Measurements from ENCODE around the gene TRUB2. TPM values are rescaled to one million over a fixed set of nuclear protein-coding genes. Genes with fewer than 3 reads are reported as not detected.

The TRUB2 gene
- total RNA-seq, 1 experiment from 2014 or later = 33.2 TPM

DNA sequence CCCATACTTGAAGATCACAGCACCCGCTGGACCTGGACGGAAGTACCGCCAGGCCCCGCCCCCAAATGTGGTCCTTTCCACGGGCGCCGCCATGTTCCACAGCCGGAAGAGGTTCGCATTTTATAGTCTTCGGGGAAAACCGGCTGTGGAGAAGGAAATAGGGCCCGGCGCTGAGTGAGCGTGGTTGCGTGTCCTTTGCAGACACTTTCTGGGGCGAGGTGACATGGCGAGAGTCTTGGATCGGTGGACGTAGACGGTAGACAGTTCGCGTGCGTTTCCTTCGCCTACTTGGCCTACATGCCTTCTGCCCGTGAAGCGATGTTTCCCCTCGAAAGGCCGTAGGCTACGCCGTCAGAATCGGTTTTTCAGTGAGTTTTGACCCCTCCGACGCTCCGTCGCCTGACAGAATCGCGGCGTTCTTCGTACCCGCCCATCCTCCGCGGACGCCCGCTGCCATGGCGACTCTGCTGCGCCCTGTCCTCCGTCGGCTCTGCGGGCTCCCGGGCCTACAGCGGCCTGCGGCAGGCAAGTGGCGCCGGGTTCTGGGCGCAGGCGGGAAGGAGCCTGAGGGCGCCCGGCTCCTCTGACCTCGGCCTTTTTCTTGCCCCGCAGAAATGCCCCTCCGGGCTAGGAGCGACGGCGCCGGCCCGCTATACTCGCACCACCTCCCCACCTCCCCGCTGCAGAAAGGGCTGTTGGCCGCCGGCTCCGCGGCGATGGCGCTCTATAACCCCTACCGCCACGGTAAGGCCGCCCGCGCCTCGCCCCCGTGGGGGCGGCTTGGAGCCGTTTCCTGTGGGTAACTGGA, at the start of gene TRUB2, which contains the start of gene COQ4 (continued):
- TF ChIP-seq, protein P1, sequence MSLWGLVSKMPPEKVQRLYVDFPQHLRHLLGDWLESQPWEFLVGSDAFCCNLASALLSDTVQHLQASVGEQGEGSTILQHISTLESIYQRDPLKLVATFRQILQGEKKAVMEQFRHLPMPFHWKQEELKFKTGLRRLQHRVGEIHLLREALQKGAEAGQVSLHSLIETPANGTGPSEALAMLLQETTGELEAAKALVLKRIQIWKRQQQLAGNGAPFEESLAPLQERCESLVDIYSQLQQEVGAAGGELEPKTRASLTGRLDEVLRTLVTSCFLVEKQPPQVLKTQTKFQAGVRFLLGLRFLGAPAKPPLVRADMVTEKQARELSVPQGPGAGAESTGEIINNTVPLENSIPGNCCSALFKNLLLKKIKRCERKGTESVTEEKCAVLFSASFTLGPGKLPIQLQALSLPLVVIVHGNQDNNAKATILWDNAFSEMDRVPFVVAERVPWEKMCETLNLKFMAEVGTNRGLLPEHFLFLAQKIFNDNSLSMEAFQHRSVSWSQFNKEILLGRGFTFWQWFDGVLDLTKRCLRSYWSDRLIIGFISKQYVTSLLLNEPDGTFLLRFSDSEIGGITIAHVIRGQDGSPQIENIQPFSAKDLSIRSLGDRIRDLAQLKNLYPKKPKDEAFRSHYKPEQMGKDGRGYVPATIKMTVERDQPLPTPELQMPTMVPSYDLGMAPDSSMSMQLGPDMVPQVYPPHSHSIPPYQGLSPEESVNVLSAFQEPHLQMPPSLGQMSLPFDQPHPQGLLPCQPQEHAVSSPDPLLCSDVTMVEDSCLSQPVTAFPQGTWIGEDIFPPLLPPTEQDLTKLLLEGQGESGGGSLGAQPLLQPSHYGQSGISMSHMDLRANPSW (CRISPR knock-in tag; conservative IDR thresholded peaks at IDR 0.05; ENCODE audit: low read depth) = no peak
- TF ChIP-seq ZNF416 (CRISPR knock-in tag; IDR thresholded peaks at IDR 0.05) = no peak
- no peak for TF ChIP-seq CREM (CRISPR knock-in tag; IDR thresholded peaks at IDR 0.05)
- TF ChIP-seq JAZF1 (CRISPR knock-in tag; IDR thresholded peaks at IDR 0.05) = no peak
- TF ChIP-seq, protein P2, sequence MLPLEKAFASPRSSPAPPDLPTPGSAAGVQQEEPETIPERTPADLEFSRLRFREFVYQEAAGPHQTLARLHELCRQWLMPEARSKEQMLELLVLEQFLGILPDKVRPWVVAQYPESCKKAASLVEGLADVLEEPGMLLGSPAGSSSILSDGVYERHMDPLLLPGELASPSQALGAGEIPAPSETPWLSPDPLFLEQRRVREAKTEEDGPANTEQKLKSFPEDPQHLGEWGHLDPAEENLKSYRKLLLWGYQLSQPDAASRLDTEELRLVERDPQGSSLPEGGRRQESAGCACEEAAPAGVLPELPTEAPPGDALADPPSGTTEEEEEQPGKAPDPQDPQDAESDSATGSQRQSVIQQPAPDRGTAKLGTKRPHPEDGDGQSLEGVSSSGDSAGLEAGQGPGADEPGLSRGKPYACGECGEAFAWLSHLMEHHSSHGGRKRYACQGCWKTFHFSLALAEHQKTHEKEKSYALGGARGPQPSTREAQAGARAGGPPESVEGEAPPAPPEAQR (CRISPR knock-in tag; IDR thresholded peaks at IDR 0.05) = no peak
- TF ChIP-seq, protein P3, sequence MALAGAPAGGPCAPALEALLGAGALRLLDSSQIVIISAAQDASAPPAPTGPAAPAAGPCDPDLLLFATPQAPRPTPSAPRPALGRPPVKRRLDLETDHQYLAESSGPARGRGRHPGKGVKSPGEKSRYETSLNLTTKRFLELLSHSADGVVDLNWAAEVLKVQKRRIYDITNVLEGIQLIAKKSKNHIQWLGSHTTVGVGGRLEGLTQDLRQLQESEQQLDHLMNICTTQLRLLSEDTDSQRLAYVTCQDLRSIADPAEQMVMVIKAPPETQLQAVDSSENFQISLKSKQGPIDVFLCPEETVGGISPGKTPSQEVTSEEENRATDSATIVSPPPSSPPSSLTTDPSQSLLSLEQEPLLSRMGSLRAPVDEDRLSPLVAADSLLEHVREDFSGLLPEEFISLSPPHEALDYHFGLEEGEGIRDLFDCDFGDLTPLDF (CRISPR knock-in tag; IDR thresholded peaks at IDR 0.05) = no peak
- peak; percentile 30; the same call in 1 of the 2 replicates for TF ChIP-seq KAT7 (CRISPR knock-in tag; IDR thresholded peaks at IDR 0.05; ENCODE audit: borderline replicate concordance)
- peak; percentile 74; the same call in 1 of the 2 replicates for TF ChIP-seq TEAD1 (CRISPR knock-in tag; IDR thresholded peaks at IDR 0.05)
- TF ChIP-seq, protein P4, sequence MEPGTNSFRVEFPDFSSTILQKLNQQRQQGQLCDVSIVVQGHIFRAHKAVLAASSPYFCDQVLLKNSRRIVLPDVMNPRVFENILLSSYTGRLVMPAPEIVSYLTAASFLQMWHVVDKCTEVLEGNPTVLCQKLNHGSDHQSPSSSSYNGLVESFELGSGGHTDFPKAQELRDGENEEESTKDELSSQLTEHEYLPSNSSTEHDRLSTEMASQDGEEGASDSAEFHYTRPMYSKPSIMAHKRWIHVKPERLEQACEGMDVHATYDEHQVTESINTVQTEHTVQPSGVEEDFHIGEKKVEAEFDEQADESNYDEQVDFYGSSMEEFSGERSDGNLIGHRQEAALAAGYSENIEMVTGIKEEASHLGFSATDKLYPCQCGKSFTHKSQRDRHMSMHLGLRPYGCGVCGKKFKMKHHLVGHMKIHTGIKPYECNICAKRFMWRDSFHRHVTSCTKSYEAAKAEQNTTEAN (CRISPR knock-in tag; IDR thresholded peaks at IDR 0.05) = no peak
- TF ChIP-seq GABPB1 (CRISPR knock-in tag; IDR thresholded peaks at IDR 0.05) = peak; percentile 83
- TF ChIP-seq, protein P5, sequence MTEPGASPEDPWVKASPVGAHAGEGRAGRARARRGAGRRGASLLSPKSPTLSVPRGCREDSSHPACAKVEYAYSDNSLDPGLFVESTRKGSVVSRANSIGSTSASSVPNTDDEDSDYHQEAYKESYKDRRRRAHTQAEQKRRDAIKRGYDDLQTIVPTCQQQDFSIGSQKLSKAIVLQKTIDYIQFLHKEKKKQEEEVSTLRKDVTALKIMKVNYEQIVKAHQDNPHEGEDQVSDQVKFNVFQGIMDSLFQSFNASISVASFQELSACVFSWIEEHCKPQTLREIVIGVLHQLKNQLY (CRISPR knock-in tag; IDR thresholded peaks at IDR 0.05) = 0 out of 2 replicates have a peak, but pooled peaks have one; percentile 19
- TF ChIP-seq, protein P6, sequence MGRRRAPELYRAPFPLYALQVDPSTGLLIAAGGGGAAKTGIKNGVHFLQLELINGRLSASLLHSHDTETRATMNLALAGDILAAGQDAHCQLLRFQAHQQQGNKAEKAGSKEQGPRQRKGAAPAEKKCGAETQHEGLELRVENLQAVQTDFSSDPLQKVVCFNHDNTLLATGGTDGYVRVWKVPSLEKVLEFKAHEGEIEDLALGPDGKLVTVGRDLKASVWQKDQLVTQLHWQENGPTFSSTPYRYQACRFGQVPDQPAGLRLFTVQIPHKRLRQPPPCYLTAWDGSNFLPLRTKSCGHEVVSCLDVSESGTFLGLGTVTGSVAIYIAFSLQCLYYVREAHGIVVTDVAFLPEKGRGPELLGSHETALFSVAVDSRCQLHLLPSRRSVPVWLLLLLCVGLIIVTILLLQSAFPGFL (CRISPR knock-in tag; IDR thresholded peaks at IDR 0.05; ENCODE audit: borderline replicate concordance) = no peak
- TF ChIP-seq EMX1 (CRISPR knock-in tag; IDR thresholded peaks at IDR 0.05) = no peak
- TF ChIP-seq, protein P7, sequence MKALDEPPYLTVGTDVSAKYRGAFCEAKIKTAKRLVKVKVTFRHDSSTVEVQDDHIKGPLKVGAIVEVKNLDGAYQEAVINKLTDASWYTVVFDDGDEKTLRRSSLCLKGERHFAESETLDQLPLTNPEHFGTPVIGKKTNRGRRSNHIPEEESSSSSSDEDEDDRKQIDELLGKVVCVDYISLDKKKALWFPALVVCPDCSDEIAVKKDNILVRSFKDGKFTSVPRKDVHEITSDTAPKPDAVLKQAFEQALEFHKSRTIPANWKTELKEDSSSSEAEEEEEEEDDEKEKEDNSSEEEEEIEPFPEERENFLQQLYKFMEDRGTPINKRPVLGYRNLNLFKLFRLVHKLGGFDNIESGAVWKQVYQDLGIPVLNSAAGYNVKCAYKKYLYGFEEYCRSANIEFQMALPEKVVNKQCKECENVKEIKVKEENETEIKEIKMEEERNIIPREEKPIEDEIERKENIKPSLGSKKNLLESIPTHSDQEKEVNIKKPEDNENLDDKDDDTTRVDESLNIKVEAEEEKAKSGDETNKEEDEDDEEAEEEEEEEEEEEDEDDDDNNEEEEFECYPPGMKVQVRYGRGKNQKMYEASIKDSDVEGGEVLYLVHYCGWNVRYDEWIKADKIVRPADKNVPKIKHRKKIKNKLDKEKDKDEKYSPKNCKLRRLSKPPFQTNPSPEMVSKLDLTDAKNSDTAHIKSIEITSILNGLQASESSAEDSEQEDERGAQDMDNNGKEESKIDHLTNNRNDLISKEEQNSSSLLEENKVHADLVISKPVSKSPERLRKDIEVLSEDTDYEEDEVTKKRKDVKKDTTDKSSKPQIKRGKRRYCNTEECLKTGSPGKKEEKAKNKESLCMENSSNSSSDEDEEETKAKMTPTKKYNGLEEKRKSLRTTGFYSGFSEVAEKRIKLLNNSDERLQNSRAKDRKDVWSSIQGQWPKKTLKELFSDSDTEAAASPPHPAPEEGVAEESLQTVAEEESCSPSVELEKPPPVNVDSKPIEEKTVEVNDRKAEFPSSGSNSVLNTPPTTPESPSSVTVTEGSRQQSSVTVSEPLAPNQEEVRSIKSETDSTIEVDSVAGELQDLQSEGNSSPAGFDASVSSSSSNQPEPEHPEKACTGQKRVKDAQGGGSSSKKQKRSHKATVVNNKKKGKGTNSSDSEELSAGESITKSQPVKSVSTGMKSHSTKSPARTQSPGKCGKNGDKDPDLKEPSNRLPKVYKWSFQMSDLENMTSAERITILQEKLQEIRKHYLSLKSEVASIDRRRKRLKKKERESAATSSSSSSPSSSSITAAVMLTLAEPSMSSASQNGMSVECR (CRISPR knock-in tag; IDR thresholded peaks at IDR 0.05; ENCODE audit: borderline replicate concordance) = peak; percentile 81; the same call in 1 of the 2 replicates
- TF ChIP-seq CBFB (CRISPR knock-in tag; IDR thresholded peaks at IDR 0.05; ENCODE audit: low read depth) = no peak
- TF ChIP-seq, protein P8, sequence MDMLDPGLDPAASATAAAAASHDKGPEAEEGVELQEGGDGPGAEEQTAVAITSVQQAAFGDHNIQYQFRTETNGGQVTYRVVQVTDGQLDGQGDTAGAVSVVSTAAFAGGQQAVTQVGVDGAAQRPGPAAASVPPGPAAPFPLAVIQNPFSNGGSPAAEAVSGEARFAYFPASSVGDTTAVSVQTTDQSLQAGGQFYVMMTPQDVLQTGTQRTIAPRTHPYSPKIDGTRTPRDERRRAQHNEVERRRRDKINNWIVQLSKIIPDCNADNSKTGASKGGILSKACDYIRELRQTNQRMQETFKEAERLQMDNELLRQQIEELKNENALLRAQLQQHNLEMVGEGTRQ (CRISPR knock-in tag; IDR thresholded peaks at IDR 0.05) = no peak
- TF ChIP-seq, protein P9, sequence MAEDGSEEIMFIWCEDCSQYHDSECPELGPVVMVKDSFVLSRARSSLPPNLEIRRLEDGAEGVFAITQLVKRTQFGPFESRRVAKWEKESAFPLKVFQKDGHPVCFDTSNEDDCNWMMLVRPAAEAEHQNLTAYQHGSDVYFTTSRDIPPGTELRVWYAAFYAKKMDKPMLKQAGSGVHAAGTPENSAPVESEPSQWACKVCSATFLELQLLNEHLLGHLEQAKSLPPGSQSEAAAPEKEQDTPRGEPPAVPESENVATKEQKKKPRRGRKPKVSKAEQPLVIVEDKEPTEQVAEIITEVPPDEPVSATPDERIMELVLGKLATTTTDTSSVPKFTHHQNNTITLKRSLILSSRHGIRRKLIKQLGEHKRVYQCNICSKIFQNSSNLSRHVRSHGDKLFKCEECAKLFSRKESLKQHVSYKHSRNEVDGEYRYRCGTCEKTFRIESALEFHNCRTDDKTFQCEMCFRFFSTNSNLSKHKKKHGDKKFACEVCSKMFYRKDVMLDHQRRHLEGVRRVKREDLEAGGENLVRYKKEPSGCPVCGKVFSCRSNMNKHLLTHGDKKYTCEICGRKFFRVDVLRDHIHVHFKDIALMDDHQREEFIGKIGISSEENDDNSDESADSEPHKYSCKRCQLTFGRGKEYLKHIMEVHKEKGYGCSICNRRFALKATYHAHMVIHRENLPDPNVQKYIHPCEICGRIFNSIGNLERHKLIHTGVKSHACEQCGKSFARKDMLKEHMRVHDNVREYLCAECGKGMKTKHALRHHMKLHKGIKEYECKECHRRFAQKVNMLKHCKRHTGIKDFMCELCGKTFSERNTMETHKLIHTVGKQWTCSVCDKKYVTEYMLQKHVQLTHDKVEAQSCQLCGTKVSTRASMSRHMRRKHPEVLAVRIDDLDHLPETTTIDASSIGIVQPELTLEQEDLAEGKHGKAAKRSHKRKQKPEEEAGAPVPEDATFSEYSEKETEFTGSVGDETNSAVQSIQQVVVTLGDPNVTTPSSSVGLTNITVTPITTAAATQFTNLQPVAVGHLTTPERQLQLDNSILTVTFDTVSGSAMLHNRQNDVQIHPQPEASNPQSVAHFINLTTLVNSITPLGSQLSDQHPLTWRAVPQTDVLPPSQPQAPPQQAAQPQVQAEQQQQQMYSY (CRISPR knock-in tag; IDR thresholded peaks at IDR 0.05) = no peak
- no peak for TF ChIP-seq GTF2I (CRISPR knock-in tag; conservative IDR thresholded peaks at IDR 0.05)
- TF ChIP-seq HMGA2 (CRISPR knock-in tag; IDR thresholded peaks at IDR 0.05) = no peak
- no peak for TF ChIP-seq SOX15 (CRISPR knock-in tag; IDR thresholded peaks at IDR 0.05)
